Kidney (tissue), 14 donors: ENCODE data around the gene BICC1. TPM values are rescaled to one million over a fixed set of nuclear protein-coding genes. Genes with fewer than 3 reads are reported as not detected.

Experiments used
- DNase-seq, 5 donors: peaks; one replicate each; pipeline ENCODE4 v3.0.0-alpha.2; 2013 to 2020
- FAIRE-seq: peaks from 2 replicates; lab custom pipeline; 2012; peaks lifted over from hg19 to GRCh38; lab: Jason Lieb, UNC
- H3K27ac ChIP-seq, 2 donors: one replicate each; pipeline ENCODE4 v1.7.0; 2013; ENCODE audit warnings: low read depth in 2 of 2, low read length in 2 of 2, inconsistent platforms in 1 of 2
- H3K27me3 ChIP-seq: one replicate; pipeline ENCODE4 v1.7.1; 2013; ENCODE audit warnings: low read length, inconsistent platforms; ENCODE audit not compliant: control insufficient read depth, insufficient read depth
- H3K36me3 ChIP-seq, 3 donors: one replicate each; pipeline versions ENCODE4 v1.7.0 to v1.7.1; 2013; ENCODE audit warnings: low read length in 3 of 3, control low read depth in 1 of 3, inconsistent platforms in 1 of 3; ENCODE audit not compliant: insufficient read depth in 3 of 3, control insufficient read depth in 2 of 3
- H3K4me1 ChIP-seq, 3 donors: one replicate each; pipeline versions ENCODE4 v1.7.0 to v1.7.1; 2013; ENCODE audit warnings: low read length in 3 of 3, inconsistent platforms in 1 of 3, low read depth in 1 of 3; ENCODE audit not compliant: control insufficient read depth in 2 of 3, insufficient read depth in 2 of 3
- H3K4me3 ChIP-seq, 3 donors: one replicate each; pipeline versions ENCODE4 v1.7.0 to v1.8.1; 2013; ENCODE audit warnings: low read length in 3 of 3, control low read depth in 1 of 3, inconsistent platforms in 1 of 3
- H3K9ac ChIP-seq, 3 donors: one replicate each; pipeline versions ENCODE4 v1.7.0 to v1.7.1; 2013; ENCODE audit warnings: low read length in 3 of 3, control low read depth in 1 of 3, inconsistent platforms in 1 of 3
- H3K9me3 ChIP-seq, 3 donors: one replicate each; pipeline versions ENCODE4 v1.7.0 to v1.7.1; 2013; ENCODE audit warnings: low read length in 3 of 3, control low read depth in 1 of 3, inconsistent platforms in 1 of 3; ENCODE audit not compliant: control insufficient read depth in 2 of 3, insufficient read depth in 1 of 3
- intact Hi-C: fragments of 100-400 bp; cut with DNase I; formaldehyde crosslinking; loops from one replicate; pipeline ENCODE4 v1.11.1; 2022
- polyA plus RNA-seq: library from polyadenylated mRNA; stranded (reverse); fragments of 350-450 nt; fragmentation: Illumina TruSeq; extraction: RNeasy Lipid Tissue Mini Kit (QIAGEN cat#74804); gene quantifications from one replicate; pipeline ENCODE4 v1.2.3, GENCODE V29; 2014; ENCODE audit warnings: low read depth, low replicate concordance; ENCODE audit not compliant: insufficient read depth
- total RNA-seq: library from RNA; stranded (reverse); fragmentation: NEBNext Ultra II Directional; extraction: Animal tissue kit (Norgen Biotek cat#: 25700); gene quantifications from one replicate; pipeline ENCODE4 v1.2.1, GENCODE V29; 2021
- TF ChIP-seq, protein P1 (sequence below): IDR thresholded peaks from 3 replicates; pipeline ENCODE4 v1.5.1; 2012; ENCODE audit warnings: mild to moderate bottlenecking, moderate library complexity, borderline replicate concordance; ENCODE audit not compliant: insufficient read depth; ENCODE audit errors: extremely low read depth
- donor health status: control.
- donor health status: control.
- donor health status: control.
- donor health status: control.
- donor health status: control.
- donor health status: DM: yes; HTN: yes; CAD: no.
- donor health status: Normal renal cell carcinoma (clear cell type).

The BICC1 gene
- total and polyA plus RNA-seq, 2 donors from 2014 or later: 21.0 to 136 TPM

DNA sequence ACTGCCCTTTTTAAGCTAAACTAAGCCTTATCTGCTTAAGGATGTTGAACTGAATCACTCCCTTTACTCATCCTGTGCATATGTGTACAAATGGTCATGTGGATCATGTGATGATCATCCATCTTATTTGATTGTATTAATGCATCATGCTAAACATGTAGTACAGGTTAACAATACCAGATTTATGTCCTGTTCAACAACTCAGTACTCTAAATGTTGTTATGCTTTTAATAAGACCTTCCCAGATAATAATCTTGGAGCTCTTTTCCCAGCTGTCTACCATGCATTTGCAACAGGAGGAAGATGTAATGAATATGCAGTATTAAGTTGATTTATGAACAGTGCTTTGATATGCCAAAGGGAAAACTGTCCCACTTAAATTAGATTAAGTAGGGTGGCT, 318.0 kb downstream of the BICC1 start:
- Histone ChIP-seq H3K36me3 (peaks cover 0 to 3% (median 0%) of the 10 kb centered on the region in 3 donors), H3K9me3 (no peaks in the 10 kb centered on the region), H3K4me3 (no peak overlapping the region), H3K9ac (no peak overlapping the region), H3K4me1 (no peaks in the 10 kb centered on the region), H3K27ac (no peak overlapping the region), H3K27me3 (no peaks in the 10 kb centered on the region)
- intact Hi-C loops: no loop called here
- TF ChIP-seq, protein P1, sequence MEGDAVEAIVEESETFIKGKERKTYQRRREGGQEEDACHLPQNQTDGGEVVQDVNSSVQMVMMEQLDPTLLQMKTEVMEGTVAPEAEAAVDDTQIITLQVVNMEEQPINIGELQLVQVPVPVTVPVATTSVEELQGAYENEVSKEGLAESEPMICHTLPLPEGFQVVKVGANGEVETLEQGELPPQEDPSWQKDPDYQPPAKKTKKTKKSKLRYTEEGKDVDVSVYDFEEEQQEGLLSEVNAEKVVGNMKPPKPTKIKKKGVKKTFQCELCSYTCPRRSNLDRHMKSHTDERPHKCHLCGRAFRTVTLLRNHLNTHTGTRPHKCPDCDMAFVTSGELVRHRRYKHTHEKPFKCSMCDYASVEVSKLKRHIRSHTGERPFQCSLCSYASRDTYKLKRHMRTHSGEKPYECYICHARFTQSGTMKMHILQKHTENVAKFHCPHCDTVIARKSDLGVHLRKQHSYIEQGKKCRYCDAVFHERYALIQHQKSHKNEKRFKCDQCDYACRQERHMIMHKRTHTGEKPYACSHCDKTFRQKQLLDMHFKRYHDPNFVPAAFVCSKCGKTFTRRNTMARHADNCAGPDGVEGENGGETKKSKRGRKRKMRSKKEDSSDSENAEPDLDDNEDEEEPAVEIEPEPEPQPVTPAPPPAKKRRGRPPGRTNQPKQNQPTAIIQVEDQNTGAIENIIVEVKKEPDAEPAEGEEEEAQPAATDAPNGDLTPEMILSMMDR: no peak
- FAIRE-seq: no peak
- DNase-seq: no peak

DNA sequence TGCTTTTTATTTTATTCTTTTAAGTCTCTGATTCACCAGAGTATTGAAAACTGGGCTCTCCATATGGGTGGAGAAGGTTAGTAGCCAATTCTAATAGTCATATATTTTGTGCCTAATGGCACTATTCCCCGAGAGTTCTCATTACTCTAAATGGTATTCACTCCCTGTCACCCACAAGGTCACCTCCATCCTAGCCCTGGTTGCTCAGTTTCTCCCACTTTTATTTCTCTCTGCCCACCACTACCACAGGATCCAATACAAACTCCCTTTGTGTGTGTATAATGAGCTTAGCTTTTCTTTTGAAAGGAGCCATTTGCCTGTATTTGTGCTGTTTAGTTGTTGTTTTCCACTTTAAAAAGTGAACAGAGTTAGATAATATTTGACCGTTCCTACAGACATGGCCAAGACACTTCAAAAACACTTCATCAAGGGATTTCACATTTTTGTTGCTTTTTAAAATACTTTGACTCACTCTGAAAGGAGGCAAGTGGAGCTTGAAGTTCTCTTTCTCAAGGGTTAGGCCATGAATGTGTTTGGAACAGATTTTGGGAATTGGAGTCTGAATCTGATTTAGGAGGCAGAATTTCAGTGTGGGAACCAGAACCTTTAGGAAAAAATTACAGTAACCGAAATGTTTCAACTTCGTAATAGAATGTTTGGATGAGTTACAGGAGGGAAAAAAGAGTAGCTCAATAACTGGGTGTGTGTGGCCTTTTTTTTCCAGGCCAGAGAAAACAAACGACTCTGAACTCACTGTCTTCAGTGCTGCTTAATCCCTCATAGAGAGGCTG, 321.3 kb downstream of the BICC1 start:
- DNase-seq (no peak), FAIRE-seq (no peak)
- Histone ChIP-seq H3K9ac (no peak overlapping the region), H3K4me1 (no peaks in the 10 kb centered on the region), H3K36me3 (peaks cover 0 to 3% (median 0%) of the 10 kb centered on the region in 3 donors), H3K4me3 (no peak overlapping the region), H3K27me3 (no peaks in the 10 kb centered on the region), H3K27ac (no peak overlapping the region), H3K9me3 (no peaks in the 10 kb centered on the region)
- intact Hi-C loops: no loop called here
- TF ChIP-seq, protein P1: no peak

DNA sequence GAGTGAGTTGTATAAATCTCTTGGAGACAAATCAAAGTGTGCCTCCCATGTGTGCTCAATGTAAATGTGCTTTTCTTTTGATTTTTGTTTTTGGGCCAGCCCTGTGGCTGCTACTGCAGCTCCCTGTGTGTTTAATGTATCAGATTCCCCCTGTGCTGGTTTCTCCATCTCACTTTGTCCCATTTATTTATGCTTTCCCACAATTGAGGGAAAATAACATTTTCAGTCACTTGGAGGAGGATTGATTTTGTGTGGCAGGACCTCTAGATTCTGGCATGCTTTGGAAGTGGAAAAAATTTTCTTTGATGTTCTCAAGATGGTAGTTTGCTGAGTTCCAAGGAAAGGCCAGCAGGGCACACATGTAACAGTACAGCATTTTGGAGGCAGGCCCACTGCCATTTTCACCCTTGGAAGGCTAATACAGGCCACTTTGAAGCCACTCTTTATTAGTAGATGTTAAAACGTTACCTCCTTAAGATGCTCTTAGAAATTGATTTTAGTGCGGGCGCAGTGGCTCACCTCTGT, 323.6 kb downstream of the BICC1 start:
- Histone ChIP-seq H3K9me3 (no peaks in the 10 kb centered on the region), H3K27ac (no peak overlapping the region), H3K4me3 (no peak overlapping the region), H3K9ac (no peak overlapping the region), H3K4me1 (no peaks in the 10 kb centered on the region), H3K27me3 (no peaks in the 10 kb centered on the region), H3K36me3 (no peaks in the 10 kb centered on the region)
- FAIRE-seq (no peak), DNase-seq (no peak)
- intact Hi-C loops: no loop called here
- TF ChIP-seq, protein P1: no peak
